GM19239 (cell line): ENCODE measurements around the gene PCTP.
A peak's percentile ranks its signal among the peaks of the same experiment; 100 is the strongest.

ENCODE experiments used
- DNase-seq: peaks from one replicate; pipeline ENCODE4 v3.0.0; 2011; ENCODE audit warnings: low spot score; ENCODE audit not compliant: insufficient read length
- FAIRE-seq: peaks from 2 replicates; lab custom pipeline; 2011; peaks lifted over from hg19 to GRCh38; lab: Jason Lieb, UNC

The PCTP gene

GRCh38 chr17:55726440-55726839 lies 24.4 kb upstream of the PCTP start:
- DNase-seq (no peak), FAIRE-seq (no peak)

GRCh38 chr17:55727275-55727674 lies 23.6 kb upstream of the PCTP start:
- DNase-seq: no peak
- no peak for FAIRE-seq

GRCh38 chr17:55727920-55728319 lies 22.9 kb upstream of the PCTP start:
- FAIRE-seq: no peak
- no peak for DNase-seq

GRCh38 chr17:55728361-55728760 lies 22.5 kb upstream of the PCTP start:
- no peak for FAIRE-seq

GRCh38 chr17:55728833-55729232 lies 22.0 kb upstream of the PCTP start:
- DNase-seq (no peak), FAIRE-seq (no peak)

More at GRCh38 chr17:55728361-55728760, 22.5 kb upstream of the PCTP start:
- no peak for DNase-seq

- DNase-seq: no peak
- no peak for FAIRE-seq
Measured at GRCh38 chr17:55729484-55729883, 21.4 kb upstream of the PCTP start.

- no peak for DNase-seq
- no peak for FAIRE-seq
Measured at GRCh38 chr17:55730380-55730779, 20.5 kb upstream of the PCTP start.

GRCh38 chr17:55730808-55731207 lies 20.0 kb upstream of the PCTP start:
- FAIRE-seq (no peak), DNase-seq (no peak)

GRCh38 chr17:55731586-55732250 lies 19.1 kb upstream of the PCTP start:
- FAIRE-seq (no peak), DNase-seq (no peak)

GRCh38 chr17:55734128-55734781 lies 16.6 kb upstream of the PCTP start:
- DNase-seq (no peak), FAIRE-seq (no peak)

GRCh38 chr17:55735731-55736405 lies 15.0 kb upstream of the PCTP start:
- peak; percentile 85 for FAIRE-seq

GRCh38 chr17:55737976-55738501 lies 12.8 kb upstream of the PCTP start:
- DNase-seq: no peak
- FAIRE-seq: no peak

More at GRCh38 chr17:55735731-55736405, 15.0 kb upstream of the PCTP start:
- peak; percentile 15 for DNase-seq

- FAIRE-seq (no peak), DNase-seq (no peak)
Measured at GRCh38 chr17:55740511-55741355, 10.1 kb upstream of the PCTP start.

GRCh38 chr17:55741356-55741700 lies 9.5 kb upstream of the PCTP start:
- no peak for DNase-seq
- FAIRE-seq: no peak

GRCh38 chr17:55742272-55743102 lies 8.4 kb upstream of the PCTP start:
- FAIRE-seq (peak; percentile 52), DNase-seq (no peak)

GRCh38 chr17:55743103-55743679 lies 7.7 kb upstream of the PCTP start:
- FAIRE-seq (no peak), DNase-seq (no peak)

GRCh38 chr17:55745258-55745657 lies 5.6 kb upstream of the PCTP start:
- DNase-seq (no peak), FAIRE-seq (no peak)

GRCh38 chr17:55746466-55746865 lies 4.4 kb upstream of the PCTP start:
- FAIRE-seq: no peak
- no peak for DNase-seq

- FAIRE-seq (no peak), DNase-seq (no peak)
Measured at GRCh38 chr17:55747209-55747608, 3.6 kb upstream of the PCTP start.
